GM10248 (cell line): ENCODE measurements around the gene SMC6.

Experiments used
- CTCF ChIA-PET: fragments of 300-600 bp; sonication (Branson Sonifier 250); formaldehyde crosslinking; extraction: SDS; loops from one replicate; lab custom pipeline; 2021; ENCODE audit warnings: antibody characterized with exemption; lab: Yijun Ruan, JAX
- POLR2A ChIA-PET: fragments of 350-650 bp; sonication (Branson Sonifier 250); formaldehyde crosslinking; extraction: SDS; loops from one replicate; lab custom pipeline; 2020; ENCODE audit warnings: antibody characterized with exemption; lab: Yijun Ruan, JAX
- DNase-seq: peaks from one replicate; pipeline ENCODE4 v3.0.0; 2012; ENCODE audit errors: extremely low spot score
- TF ChIP-seq, protein P1 (sequence below): IDR thresholded peaks from 2 replicates; pipeline ENCODE4 v1.5.1; 2012; ENCODE audit warnings: mild to moderate bottlenecking, low read depth; ENCODE audit errors: extremely low read depth, missing control alignments, control extremely low read depth

The SMC6 gene

DNA sequence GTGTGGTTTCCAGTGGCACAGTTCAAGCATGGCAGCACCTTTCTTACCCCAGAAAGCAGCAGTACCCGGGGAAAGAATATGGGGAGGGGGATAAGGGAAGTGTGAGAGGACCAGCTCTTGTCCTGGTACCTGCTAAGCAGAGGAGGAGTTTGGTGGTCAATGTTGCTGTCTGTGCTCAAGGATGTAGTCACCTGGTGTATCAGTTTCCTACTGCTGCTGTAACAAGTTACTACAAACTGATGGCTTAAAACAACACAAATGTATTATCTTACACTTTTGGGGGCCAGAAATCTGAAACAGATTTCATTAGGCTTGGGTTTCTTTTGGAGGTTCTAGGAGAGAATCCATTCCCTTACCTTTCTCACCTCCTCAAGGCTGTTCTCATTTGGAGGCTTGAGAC, 135.7 kb downstream of the SMC6 start:
- TF ChIP-seq, protein P1, sequence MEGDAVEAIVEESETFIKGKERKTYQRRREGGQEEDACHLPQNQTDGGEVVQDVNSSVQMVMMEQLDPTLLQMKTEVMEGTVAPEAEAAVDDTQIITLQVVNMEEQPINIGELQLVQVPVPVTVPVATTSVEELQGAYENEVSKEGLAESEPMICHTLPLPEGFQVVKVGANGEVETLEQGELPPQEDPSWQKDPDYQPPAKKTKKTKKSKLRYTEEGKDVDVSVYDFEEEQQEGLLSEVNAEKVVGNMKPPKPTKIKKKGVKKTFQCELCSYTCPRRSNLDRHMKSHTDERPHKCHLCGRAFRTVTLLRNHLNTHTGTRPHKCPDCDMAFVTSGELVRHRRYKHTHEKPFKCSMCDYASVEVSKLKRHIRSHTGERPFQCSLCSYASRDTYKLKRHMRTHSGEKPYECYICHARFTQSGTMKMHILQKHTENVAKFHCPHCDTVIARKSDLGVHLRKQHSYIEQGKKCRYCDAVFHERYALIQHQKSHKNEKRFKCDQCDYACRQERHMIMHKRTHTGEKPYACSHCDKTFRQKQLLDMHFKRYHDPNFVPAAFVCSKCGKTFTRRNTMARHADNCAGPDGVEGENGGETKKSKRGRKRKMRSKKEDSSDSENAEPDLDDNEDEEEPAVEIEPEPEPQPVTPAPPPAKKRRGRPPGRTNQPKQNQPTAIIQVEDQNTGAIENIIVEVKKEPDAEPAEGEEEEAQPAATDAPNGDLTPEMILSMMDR = no peak
- POLR2A ChIA-PET = no interaction called here
- no peak for DNase-seq
- CTCF ChIA-PET = interaction anchor here (2.1 kb wide), 1 partner anchor 10 kb away, joined by 6 read pairs; no protein-coding TSS in a partner anchor

GRCh38 chr2:17617516-17617915, 136.1 kb downstream of the SMC6 start:
- DNase-seq = no peak
- ChIA-PET POLR2A (no interaction called here), CTCF (interaction anchor here (1.4 to 3.2 kb wide), 3 partner anchors 9 to 307 kb away, joined by 3 to 14 read pairs (median 6); no protein-coding TSS in a partner anchor)
- TF ChIP-seq, protein P1 = no peak

DNA sequence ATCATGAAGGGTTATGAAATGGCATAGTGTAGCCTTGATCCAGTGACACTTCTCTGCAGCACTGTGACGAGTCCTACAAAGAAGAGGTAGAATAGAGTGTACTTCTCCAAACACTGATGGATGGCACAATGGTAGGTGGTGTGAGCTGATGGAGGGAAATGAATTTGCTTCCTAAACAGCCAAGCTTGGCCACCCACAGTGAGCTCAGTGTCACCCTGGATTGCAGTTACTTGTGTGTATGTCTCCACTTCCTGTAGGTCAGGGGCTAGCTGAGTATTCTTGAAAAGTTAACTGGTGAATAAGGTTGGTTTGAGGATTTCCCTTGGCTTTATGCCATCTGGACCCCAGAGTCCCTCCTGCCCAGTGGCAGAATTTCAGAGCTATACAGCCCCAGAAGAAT, 137.2 kb downstream of the SMC6 start:
- CTCF ChIA-PET = interaction anchor here (1.2 to 3.2 kb wide), 5 partner anchors 8 to 306 kb away, joined by 3 to 14 read pairs (median 6); no protein-coding TSS in a partner anchor
- POLR2A ChIA-PET = no interaction called here

DNA sequence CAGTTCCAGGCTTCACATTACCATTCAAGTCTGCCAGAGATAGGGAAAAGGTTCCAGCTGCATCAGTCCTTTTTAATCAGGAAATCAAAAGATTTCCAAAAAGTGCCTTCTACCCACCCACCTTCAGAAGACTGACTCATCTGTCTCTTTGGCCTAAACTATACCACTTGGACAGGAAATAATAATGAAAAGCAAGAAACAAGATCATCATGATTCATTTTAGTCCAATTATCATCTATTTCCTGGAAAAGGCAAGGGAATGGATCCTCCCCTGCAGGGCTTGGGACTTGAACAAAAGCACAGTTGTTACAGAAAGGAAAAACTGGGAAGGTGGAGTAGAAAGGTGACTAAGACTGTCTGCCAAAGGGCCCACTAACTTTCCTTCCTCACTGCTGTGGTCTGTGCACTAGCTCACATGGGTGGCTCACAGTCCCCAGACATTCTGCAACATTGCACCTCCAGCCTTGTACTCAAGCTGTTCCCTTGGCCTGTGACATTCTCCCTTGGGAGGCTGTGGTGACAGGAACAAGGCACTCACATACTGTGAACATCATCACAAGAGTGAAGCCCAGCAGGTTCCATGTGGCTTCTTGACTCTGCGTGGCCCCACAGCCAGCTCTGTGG, 137.8 kb downstream of the SMC6 start:
- no peak for DNase-seq
- CTCF ChIA-PET = interaction anchor here (1.2 to 3.2 kb wide), 5 partner anchors 8 to 306 kb away, joined by 3 to 14 read pairs (median 6); no protein-coding TSS in a partner anchor
- POLR2A ChIA-PET = no interaction called here
- TF ChIP-seq, protein P1 = no peak

More for the DNA sequence above, 137.2 kb downstream of the SMC6 start:
- DNase-seq = no peak
- TF ChIP-seq, protein P1 = no peak

DNA sequence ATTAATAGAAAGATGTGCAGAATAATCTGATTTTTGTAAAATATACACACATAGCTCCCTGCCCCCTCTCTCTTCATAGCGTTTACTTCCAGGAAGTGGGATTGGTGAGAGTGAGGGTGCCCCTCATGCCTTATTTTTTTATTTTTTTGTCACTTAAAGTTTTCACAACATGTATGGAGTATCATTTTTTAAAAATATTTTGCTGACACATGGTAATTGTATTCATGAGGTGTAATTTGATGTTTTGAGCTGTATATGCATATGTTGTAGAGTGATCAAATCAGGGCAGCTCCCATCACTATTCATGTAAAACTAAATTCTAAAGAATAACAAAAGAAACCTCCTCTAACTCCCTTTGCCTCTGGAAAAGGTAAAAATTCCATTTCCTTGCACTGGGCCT, 138.5 kb downstream of the SMC6 start:
- CTCF ChIA-PET = interaction anchor here (1.0 to 3.2 kb wide), 4 partner anchors 13 to 56 kb away, joined by 3 to 14 read pairs (median 6); no protein-coding TSS in a partner anchor
- DNase-seq = no peak
- TF ChIP-seq, protein P1 = no peak
- POLR2A ChIA-PET = no interaction called here

DNA sequence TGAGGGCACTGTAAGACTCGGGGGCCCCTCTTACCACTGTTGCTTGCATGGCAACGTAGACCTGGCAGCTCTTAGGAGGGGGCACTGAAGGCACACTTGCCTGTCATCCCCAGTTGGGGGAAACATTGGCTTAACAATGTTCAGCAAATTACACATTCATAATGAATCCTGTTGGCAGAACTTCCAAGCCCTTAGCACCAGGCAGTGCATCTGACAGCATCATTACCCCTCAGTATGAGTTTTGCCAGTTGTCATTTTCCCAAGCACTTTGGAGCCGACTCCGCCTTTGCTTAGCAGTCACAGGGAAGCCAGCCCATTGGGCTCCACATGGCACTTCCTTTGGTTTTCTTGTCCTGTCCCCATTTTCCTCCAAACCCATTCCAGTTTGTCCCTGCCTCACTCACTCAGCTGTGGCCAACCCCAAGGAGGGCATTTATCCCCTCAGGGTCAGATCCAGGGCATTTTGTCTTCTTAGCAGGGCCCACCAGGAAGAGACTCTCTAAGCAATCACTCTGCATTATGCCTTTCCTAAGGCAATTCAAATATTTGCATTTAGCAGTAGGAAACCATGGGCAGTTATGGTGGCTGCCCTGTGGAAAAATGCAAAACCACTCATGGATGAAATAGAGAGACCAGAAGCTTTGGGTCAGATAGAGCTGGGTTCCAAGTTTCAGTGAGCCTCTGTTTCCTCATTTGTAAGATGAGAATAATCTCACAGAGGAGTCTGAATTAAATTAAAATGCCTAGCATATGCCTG, 139.3 kb downstream of the SMC6 start:
- CTCF ChIA-PET = interaction anchor here (1.0 to 3.2 kb wide), 3 partner anchors 14 to 45 kb away, joined by 3 to 14 read pairs (median 3); no protein-coding TSS in a partner anchor
- POLR2A ChIA-PET = no interaction called here
- TF ChIP-seq, protein P1 = no peak
- DNase-seq = no peak
